Thyroid gland (tissue), 4 donors: ENCODE measurements around the gene SCEL.

Experiments
- POLR2A ChIP-seq, 2 donors: fragments of 450-650 bp; IDR thresholded peaks; one replicate each; pipeline ENCODE4 v1.6.1; 2017; ENCODE audit warnings: antibody characterized with exemption in 2 of 2, mild to moderate bottlenecking in 2 of 2, moderate library complexity in 1 of 2
- TF ChIP-seq, protein P1 (sequence below), 6 experiments: fragments of 200-600 bp in 3 of 6; fragments of 450-650 bp in 3 of 6; sonication (generic) in 3 of 6; IDR thresholded peaks; one replicate each; pipeline ENCODE4 v1.5.1; 2016 to 2019; ENCODE audit warnings: antibody characterized with exemption in 6 of 6, mild to moderate bottlenecking in 2 of 6, inconsistent platforms in 1 of 6, moderate library complexity in 1 of 6

DNA sequence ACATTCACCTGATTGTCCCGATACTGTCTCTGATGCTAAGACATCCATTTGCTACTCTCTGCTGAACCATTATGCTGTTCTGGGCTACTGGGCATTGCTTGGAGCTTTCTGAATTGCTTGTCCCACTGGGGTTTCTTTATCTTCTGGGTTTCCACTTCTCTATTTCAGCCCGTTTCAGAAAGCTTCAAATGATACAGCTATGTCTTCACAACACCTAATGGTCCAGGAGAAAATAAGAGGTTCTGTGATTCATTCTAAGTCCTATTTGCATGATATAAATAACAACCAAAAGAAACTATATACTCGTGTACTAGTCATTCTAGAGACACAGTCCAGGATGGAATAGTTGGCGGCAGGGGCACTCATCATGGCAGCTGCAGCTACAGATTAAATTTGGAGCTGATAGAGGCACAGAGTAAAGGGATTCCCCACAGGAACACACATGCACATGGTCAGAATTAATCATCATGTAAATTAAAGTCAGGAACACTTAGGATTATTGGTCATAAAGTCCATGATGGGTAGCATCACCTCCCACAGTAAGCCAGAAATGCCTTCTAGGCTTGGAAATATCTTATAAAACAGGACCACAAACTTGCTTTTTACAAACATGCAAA lies 33.3 kb upstream of the SCEL start:
- TF ChIP-seq, protein P1, sequence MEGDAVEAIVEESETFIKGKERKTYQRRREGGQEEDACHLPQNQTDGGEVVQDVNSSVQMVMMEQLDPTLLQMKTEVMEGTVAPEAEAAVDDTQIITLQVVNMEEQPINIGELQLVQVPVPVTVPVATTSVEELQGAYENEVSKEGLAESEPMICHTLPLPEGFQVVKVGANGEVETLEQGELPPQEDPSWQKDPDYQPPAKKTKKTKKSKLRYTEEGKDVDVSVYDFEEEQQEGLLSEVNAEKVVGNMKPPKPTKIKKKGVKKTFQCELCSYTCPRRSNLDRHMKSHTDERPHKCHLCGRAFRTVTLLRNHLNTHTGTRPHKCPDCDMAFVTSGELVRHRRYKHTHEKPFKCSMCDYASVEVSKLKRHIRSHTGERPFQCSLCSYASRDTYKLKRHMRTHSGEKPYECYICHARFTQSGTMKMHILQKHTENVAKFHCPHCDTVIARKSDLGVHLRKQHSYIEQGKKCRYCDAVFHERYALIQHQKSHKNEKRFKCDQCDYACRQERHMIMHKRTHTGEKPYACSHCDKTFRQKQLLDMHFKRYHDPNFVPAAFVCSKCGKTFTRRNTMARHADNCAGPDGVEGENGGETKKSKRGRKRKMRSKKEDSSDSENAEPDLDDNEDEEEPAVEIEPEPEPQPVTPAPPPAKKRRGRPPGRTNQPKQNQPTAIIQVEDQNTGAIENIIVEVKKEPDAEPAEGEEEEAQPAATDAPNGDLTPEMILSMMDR (IDR thresholded peaks at IDR 0.05) = no peak
- TF ChIP-seq POLR2A (IDR thresholded peaks at IDR 0.05) = no peak
